Uterus (tissue), 4 donors: ENCODE measurements around the gene SCAPER. TPM values are rescaled to one million over a fixed set of nuclear protein-coding genes. Genes with fewer than 3 reads are reported as not detected.

ENCODE experiments used
- DNase-seq, 2 donors: peaks; one replicate each; pipeline ENCODE4 v3.0.0-alpha.2; 2019 to 2020
- H3K27ac ChIP-seq, 2 donors: fragments of 200-600 bp; sonication (generic); 1 replicate in 1 of 2; 2 replicates in 1 of 2; pipeline ENCODE4 v1.5.1; 2016 to 2018
- H3K27me3 ChIP-seq, 2 donors: fragments of 200-600 bp; sonication (generic); one replicate each; pipeline ENCODE4 v1.5.1; 2018 to 2019; ENCODE audit warnings: control low read depth in 1 of 2
- H3K36me3 ChIP-seq, 2 donors: fragments of 200-600 bp; sonication (generic); one replicate each; pipeline ENCODE4 v1.5.1; 2019; ENCODE audit warnings: control low read depth in 1 of 2
- H3K4me1 ChIP-seq, 2 donors: fragments of 200-600 bp; sonication (generic); one replicate each; pipeline ENCODE4 v1.5.1; 2018 to 2019; ENCODE audit warnings: control low read depth in 1 of 2
- H3K4me3 ChIP-seq, 2 donors: fragments of 200-600 bp; sonication (generic); 1 replicate in 1 of 2; 2 replicates in 1 of 2; pipeline ENCODE4 v1.5.1; 2018 to 2019; ENCODE audit warnings: mild to moderate bottlenecking in 1 of 2
- H3K9me3 ChIP-seq, 2 donors: fragments of 200-600 bp; sonication (generic); one replicate each; pipeline ENCODE4 v1.5.1; 2019; ENCODE audit warnings: control low read depth in 1 of 2
- POLR2A ChIP-seq, 2 donors: fragments of 450-650 bp; IDR thresholded peaks; one replicate each; pipeline ENCODE4 v1.6.1; 2016; ENCODE audit warnings: antibody characterized with exemption in 2 of 2, mild to moderate bottlenecking in 1 of 2, moderate library complexity in 1 of 2
- intact Hi-C: fragments of 100-400 bp; cut with DNase I; formaldehyde crosslinking; loops from one replicate; pipeline ENCODE4 v1.15.1; 2023; ENCODE audit warnings: low total_unique reads
- total RNA-seq, 4 donors: library from RNA; depleted of rRNA in 3 of 4; stranded (reverse); fragments of >200 nt in 3 of 4; gene quantifications; one replicate each; pipeline versions ENCODE4 v1.1.0 to v1.2.4, GENCODE V29; 2014 to 2023
- TF ChIP-seq, protein P1 (sequence below), 4 experiments: fragments of 200-600 bp in 2 of 4; fragments of 450-650 bp in 2 of 4; sonication (generic) in 2 of 4; IDR thresholded peaks; one replicate each; pipeline ENCODE4 v1.5.1; 2016 to 2019; ENCODE audit warnings: antibody characterized with exemption in 4 of 4, mild to moderate bottlenecking in 2 of 4, moderate library complexity in 1 of 4
- donor health status: DM: yes; HTN: yes; CAD: no.

SCAPER gene
- total RNA-seq, 4 donors from 2014 or later = 10.6 to 74.2 (median 32.9) TPM

DNA sequence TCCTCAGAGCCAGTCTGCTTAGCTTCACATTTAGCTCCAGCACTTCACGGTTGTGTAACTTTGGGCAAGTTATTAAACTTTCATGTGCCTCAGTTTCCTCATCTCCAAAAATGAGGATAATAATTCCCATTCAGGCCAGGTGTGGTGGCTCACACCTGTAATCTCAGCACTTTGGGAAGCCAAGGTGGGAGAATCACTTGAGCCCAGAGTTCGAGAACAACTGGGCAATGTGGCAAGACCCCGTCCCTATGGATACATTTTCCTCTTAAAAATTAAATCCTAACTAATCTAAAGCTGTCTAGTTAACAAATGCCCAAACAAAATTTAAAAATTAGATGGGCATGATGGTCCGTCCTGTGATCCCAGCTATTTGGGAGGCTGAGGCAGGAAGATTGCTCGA lies 33.6 kb upstream of the SCAPER start:
- TF ChIP-seq POLR2A (IDR thresholded peaks at IDR 0.05) = no peak
- TF ChIP-seq, protein P1, sequence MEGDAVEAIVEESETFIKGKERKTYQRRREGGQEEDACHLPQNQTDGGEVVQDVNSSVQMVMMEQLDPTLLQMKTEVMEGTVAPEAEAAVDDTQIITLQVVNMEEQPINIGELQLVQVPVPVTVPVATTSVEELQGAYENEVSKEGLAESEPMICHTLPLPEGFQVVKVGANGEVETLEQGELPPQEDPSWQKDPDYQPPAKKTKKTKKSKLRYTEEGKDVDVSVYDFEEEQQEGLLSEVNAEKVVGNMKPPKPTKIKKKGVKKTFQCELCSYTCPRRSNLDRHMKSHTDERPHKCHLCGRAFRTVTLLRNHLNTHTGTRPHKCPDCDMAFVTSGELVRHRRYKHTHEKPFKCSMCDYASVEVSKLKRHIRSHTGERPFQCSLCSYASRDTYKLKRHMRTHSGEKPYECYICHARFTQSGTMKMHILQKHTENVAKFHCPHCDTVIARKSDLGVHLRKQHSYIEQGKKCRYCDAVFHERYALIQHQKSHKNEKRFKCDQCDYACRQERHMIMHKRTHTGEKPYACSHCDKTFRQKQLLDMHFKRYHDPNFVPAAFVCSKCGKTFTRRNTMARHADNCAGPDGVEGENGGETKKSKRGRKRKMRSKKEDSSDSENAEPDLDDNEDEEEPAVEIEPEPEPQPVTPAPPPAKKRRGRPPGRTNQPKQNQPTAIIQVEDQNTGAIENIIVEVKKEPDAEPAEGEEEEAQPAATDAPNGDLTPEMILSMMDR (IDR thresholded peaks at IDR 0.05) = no peak
- H3K36me3 ChIP-seq = no peaks in the 10 kb centered on the region
- no peaks in the 10 kb centered on the region for H3K4me1 ChIP-seq
- H3K9me3 ChIP-seq = no peaks in the 10 kb centered on the region
- no peak overlapping the region for H3K27ac ChIP-seq
- intact Hi-C loops = no loop called here
- no peak overlapping the region for H3K4me3 ChIP-seq
- H3K27me3 ChIP-seq = no peaks in the 10 kb centered on the region
- DNase-seq = no peak

DNA sequence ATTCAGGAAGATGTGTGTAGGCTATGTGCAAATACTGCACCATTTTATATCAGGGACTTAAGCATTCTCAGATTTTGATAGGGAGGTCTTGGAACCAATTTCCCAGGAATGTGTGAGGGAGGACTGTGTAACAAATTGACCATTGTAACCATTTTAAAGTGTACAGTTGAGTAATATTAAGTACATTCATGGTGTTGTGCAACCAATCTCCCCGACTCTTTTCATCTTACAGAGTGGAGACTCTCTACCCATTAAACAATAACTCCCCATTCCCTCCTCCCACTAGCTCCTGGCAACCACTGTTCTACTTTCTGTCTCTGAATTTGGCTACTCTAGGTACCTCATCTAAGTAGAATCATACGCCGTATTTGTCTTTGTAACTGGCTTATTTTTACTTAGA lies 31.5 kb upstream of the SCAPER start:
- DNase-seq = no peak
- intact Hi-C loops = no loop called here
- no peaks in the 10 kb centered on the region for H3K27me3 ChIP-seq
- H3K9me3 ChIP-seq = no peaks in the 10 kb centered on the region
- no peak overlapping the region for H3K4me3 ChIP-seq
- TF ChIP-seq, protein P1 (IDR thresholded peaks at IDR 0.05) = no peak
- TF ChIP-seq POLR2A (IDR thresholded peaks at IDR 0.05) = no peak
- peaks cover 0 to 7% of the 10 kb centered on the region in 2 donors for H3K4me1 ChIP-seq
- no peak overlapping the region for H3K27ac ChIP-seq
- no peaks in the 10 kb centered on the region for H3K36me3 ChIP-seq

DNA sequence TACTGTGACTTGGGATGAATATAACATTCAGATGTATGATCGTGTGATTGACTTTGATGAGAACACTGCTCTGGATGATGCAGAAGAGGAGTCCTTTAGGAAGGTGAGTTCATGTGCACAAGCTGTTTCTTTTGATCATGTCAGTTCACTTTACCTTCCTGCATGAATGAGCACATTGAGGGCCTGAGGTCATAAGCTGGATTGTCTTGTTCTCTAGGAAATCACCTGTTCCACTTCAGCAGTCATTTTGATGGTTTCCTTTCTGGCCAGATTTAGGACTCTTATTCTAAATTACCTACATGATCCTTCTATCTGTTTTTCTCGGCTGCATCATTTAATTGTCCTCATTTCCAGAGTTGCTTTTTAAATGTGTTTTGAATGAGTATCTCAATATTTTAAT lies 30.5 kb upstream of the SCAPER start:
- intact Hi-C loops = no loop called here
- Histone ChIP-seq H3K27me3 (no peaks in the 10 kb centered on the region), H3K9me3 (no peaks in the 10 kb centered on the region), H3K4me3 (no peak overlapping the region), H3K36me3 (no peaks in the 10 kb centered on the region), H3K4me1 (peaks cover 0 to 7% of the 10 kb centered on the region in 2 donors), H3K27ac (no peak overlapping the region)
- TF ChIP-seq, protein P1 (IDR thresholded peaks at IDR 0.05) = no peak
- no peak for TF ChIP-seq POLR2A (IDR thresholded peaks at IDR 0.05)
- no peak for DNase-seq

DNA sequence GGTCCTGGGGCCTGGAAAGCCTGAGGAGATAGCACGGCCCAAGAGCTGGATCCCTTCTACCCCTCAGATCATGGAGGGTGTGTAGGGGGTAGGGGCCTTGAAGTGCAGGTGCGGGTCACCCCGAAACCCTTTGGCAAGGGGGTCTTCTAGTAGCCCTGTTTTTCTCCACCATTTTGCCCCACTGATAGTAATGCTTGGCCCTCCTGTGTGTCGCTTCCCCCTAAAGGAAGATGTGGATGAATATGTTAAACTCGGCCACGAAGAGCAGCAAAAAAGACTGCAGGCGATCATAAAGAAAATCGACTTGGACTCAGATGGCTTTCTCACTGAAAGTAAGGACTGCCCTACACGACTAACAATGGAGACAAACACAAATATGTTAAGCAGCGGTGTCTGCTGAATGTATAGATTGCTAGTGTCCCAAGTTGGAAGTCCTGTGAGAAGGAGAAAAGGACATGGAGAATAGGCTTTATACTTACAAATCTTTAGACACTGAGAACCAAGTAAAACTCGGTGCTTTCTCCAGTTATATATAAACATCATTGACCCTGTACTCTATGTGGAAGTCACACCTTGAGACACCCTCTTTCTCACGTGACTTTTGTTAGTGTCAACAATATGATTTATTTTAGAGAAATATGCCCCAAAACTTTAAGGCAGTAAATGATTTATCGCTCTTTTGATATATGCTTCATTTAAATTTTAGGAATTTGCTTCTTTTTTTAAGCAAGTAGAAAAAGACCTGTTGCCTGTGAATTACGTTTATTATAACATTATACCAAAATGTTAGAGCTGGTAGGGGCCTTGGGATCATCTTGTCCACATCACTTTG lies 27.2 kb upstream of the SCAPER start:
- no peaks in the 10 kb centered on the region for H3K27me3 ChIP-seq
- peaks cover 0 to 7% of the 10 kb centered on the region in 2 donors for H3K4me1 ChIP-seq
- peak in 1 of 2 donors; percentile 18 for DNase-seq
- intact Hi-C loops = no loop called here
- peak overlapping the region; percentile 67 to 85 for H3K27ac ChIP-seq
- no peaks in the 10 kb centered on the region for H3K9me3 ChIP-seq
- TF ChIP-seq, protein P1 (IDR thresholded peaks at IDR 0.05) = no peak
- TF ChIP-seq POLR2A (IDR thresholded peaks at IDR 0.05) = no peak
- peak overlapping the region; percentile 68 to 76 for H3K4me3 ChIP-seq
- H3K36me3 ChIP-seq = no peaks in the 10 kb centered on the region

DNA sequence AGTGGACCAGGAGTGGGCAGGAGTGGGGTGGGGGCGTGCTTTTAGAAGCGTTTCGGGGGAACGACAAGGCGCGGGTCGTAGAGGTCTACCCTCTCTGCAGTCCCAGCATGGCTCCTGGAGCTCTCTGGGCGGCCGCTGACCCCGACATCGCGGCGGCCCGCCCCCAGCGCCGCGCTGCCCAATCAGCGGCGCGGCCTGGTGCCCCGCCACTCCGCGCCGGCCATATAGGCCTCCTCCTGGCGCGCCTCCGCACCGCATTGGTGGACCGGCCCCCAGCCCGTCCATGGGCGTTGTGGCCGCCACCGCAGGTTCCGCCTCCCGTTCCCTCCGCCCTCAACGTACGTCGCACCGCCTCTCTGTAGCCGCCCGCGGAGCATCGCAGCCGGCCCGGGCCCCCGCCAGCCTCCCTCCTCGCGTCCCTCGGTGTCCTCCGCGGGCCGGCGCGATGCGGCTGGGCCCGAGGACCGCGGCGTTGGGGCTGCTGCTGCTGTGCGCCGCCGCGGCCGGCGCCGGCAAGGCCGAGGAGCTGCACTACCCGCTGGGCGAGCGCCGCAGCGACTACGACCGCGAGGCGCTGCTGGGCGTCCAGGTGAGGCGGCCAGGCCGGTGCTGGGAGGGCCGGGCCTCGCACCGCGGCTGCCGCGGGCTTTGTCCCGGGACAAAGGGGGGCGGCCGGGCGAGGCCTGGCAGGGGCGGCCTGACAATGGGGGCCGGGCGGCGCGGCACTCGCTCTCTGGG lies 26.4 kb upstream of the SCAPER start, which contains the start of gene RCN2:
TSS of gene RCN2 (plus strand) at position 353 of the 738 bp plus-strand sequence. CDS start at position 446, 93 bp downstream.
- H3K4me3 ChIP-seq = peak within 1 kb of the TSS; percentile 68 to 76
- no peaks in the 10 kb centered on the region for H3K9me3 ChIP-seq
- H3K27ac ChIP-seq = peak within 1 kb of the TSS; percentile 81 to 85
- intact Hi-C loops = no loop called here
- H3K4me1 ChIP-seq = peaks cover 0 to 7% of the 10 kb centered on the region in 2 donors
- peak; percentile 95 for DNase-seq
- H3K27me3 ChIP-seq = no peaks in the 10 kb centered on the region
- H3K36me3 ChIP-seq = no peaks in the 10 kb centered on the region
- TF ChIP-seq, protein P1 (IDR thresholded peaks at IDR 0.05) = peak in 2 of 4 experiments; percentile 30 to 33
- TF ChIP-seq POLR2A (IDR thresholded peaks at IDR 0.05) = peak; percentile 86 to 90
